HUDEP-2 (cell line): Measurements from ENCODE around the gene YTHDC1.
"Not testable (repeated sequence)": the region's sequence is repeated elsewhere in the genome, so short reads cannot be mapped to it uniquely, and the experiment has no call there.

Experiments
- DNase-seq, 76 experiments: peaks; one replicate each; lab custom pipeline; 2025; ENCODE audit not compliant: unreplicated experiment in 76 of 76; lab: John Stamatoyannopoulos, UW

Gene YTHDC1

GRCh38 chr4:68349649-68350360, at the start of gene YTHDC1:
Gene YTHDC1 (minus strand): TSS chr4:68350090. CDS start chr4:68349753, 337 bp downstream.
- DNase-seq, result peak; percentile 17 to 93 (median 85)

- no peak for DNase-seq
Observed at GRCh38 chr4:68399306-68399705, 49.4 kb upstream of the YTHDC1 start.

- DNase-seq, result no peak
Observed at GRCh38 chr4:68396756-68397155, 46.9 kb upstream of the YTHDC1 start.

GRCh38 chr4:68391436-68391835, 41.5 kb upstream of the YTHDC1 start:
- DNase-seq, result no peak

GRCh38 chr4:68390205-68390935, 40.5 kb upstream of the YTHDC1 start:
- DNase-seq, result no peak

- DNase-seq, result not testable (repeated sequence)
Observed at GRCh38 chr4:68389386-68389913, 39.6 kb upstream of the YTHDC1 start.

GRCh38 chr4:68388347-68388865, 38.5 kb upstream of the YTHDC1 start:
- no peak for DNase-seq

- DNase-seq, result no peak
Observed at GRCh38 chr4:68385267-68385666, 35.4 kb upstream of the YTHDC1 start.

GRCh38 chr4:68383115-68383514, 33.2 kb upstream of the YTHDC1 start:
- DNase-seq, result no peak

- DNase-seq, result no peak
Observed at GRCh38 chr4:68378226-68378625, 28.3 kb upstream of the YTHDC1 start.

- DNase-seq, result peak in 61 of 76 experiments; percentile 2 to 70 (median 27)
Observed at GRCh38 chr4:68375667-68376559, 26.0 kb upstream of the YTHDC1 start.

GRCh38 chr4:68373513-68373912, 23.6 kb upstream of the YTHDC1 start:
- peak in 43 of 76 experiments; percentile 1 to 50 (median 17) for DNase-seq

- peak in 2 of 76 experiments; percentile 1 to 26 for DNase-seq
Observed at GRCh38 chr4:68372588-68372987, 22.7 kb upstream of the YTHDC1 start.

- DNase-seq, result no peak
Observed at GRCh38 chr4:68369142-68369805, 19.4 kb upstream of the YTHDC1 start.

GRCh38 chr4:68368691-68369131, 18.8 kb upstream of the YTHDC1 start:
- DNase-seq, result no peak

- no peak for DNase-seq
Observed at GRCh38 chr4:68367835-68368234, 17.9 kb upstream of the YTHDC1 start.

- DNase-seq, result no peak
Observed at GRCh38 chr4:68366600-68366999, 16.7 kb upstream of the YTHDC1 start.

GRCh38 chr4:68365068-68365467, 15.2 kb upstream of the YTHDC1 start:
- no peak for DNase-seq

GRCh38 chr4:68361146-68361589, 11.3 kb upstream of the YTHDC1 start:
- no peak for DNase-seq
